GM21367 (cell line): ENCODE data around the gene IL37.

Experiments
- ATAC-seq: cut with Tn5 transposase; IDR thresholded peaks from one replicate; pipeline ENCODE4 v1.9.1; 2021; ENCODE audit not compliant: unreplicated experiment

Gene IL37

DNA sequence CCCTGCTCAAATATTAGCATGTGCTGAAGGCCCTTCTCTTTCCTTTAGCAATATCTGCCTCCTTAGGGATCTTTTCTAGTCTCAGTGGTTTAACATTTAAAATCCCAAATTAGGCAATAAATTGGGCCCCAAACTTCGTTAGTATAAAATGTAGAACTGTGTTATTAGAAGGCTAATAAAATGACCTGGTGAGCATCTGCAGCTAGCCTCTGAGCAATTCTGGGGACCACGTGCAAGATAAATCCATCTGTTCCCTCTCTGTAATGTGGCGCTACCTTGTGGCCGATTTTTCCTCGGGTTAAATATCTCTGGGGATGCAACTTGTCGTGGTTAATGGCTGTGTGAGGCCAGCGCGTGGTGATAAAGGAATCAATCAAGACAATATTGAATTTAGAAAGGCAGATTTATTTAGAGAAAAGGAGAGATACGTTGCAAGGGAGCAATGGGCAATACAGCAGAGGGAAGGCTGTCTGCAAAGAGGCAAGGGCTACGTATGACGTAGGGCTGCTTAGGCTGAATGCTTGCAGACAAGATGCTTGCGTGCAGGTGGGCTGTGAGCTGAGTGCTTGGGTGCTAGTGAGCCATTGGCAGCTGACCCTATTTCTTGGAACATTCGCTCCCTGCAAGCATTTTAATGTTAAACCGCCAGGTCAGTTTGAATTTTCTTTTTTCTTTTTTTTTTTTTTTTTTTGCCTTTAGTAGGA, 48.3 kb downstream of the IL37 start:
- ATAC-seq, result no peak

GRCh38 chr2:112960230-112960825, 49.4 kb downstream of the IL37 start:
- ATAC-seq, result no peak

- no peak for ATAC-seq
Measured at GRCh38 chr2:112962308-112963175, 51.6 kb downstream of the IL37 start.

- ATAC-seq, result no peak
Measured at GRCh38 chr2:112967023-112967422, 56.1 kb downstream of the IL37 start.
